Fibroblast of the aortic adventitia (primary cell): Measurements from ENCODE around the gene KCNB1. TPM values are rescaled to one million over a fixed set of nuclear protein-coding genes. Genes with fewer than 3 reads are reported as not detected.

ENCODE experiments used
- DNase-seq: peaks from one replicate; pipeline ENCODE4 v3.0.0-alpha.2; 2010; ENCODE audit warnings: low read depth
- H3K4me3 ChIP-seq: 2 replicates; pipeline ENCODE4 v1.5.1; 2011; ENCODE audit warnings: low read depth, mild to moderate bottlenecking, control low read depth, low read length, moderate library complexity
- CTCF ChIP-seq: IDR thresholded peaks from 2 replicates; pipeline ENCODE4 v1.5.1; 2011; ENCODE audit warnings: mild to moderate bottlenecking, low read length, control low read depth, inconsistent platforms; ENCODE audit not compliant: insufficient read depth
- total RNA-seq: library from RNA; depleted of rRNA; stranded (reverse); fragments of >200 nt; gene quantifications from 2 replicates; pipeline ENCODE4 v1.2.3, GENCODE V29; 2012; ENCODE audit warnings: low replicate concordance

Gene KCNB1
- total RNA-seq, 1 donor: 0.27 TPM

GRCh38 chr20:49519777-49520359 is 37.4 kb upstream of the KCNB1 start:
- no peak for DNase-seq
- H3K4me3 ChIP-seq: no peak overlapping the region
- no peak for TF ChIP-seq CTCF

- peak; percentile 33 for DNase-seq
- no peak for TF ChIP-seq CTCF
- no peak overlapping the region for H3K4me3 ChIP-seq
These were observed 36.8 kb upstream of the KCNB1 start for GRCh38 chr20:49519212-49519712.

GRCh38 chr20:49518576-49518975 is 36.1 kb upstream of the KCNB1 start:
- no peak overlapping the region for H3K4me3 ChIP-seq
- peak; percentile 28 for DNase-seq

GRCh38 chr20:49517805-49518100 is 35.3 kb upstream of the KCNB1 start:
- no peak overlapping the region for H3K4me3 ChIP-seq
- no peak for TF ChIP-seq CTCF
- no peak for DNase-seq

More at GRCh38 chr20:49518576-49518975, 36.1 kb upstream of the KCNB1 start:
- no peak for TF ChIP-seq CTCF

GRCh38 chr20:49516916-49517804 is 34.7 kb upstream of the KCNB1 start:
- no peak overlapping the region for H3K4me3 ChIP-seq
- no peak for TF ChIP-seq CTCF
- peak; percentile 58 for DNase-seq

GRCh38 chr20:49515586-49515985 is 33.1 kb upstream of the KCNB1 start:
- DNase-seq: no peak
- H3K4me3 ChIP-seq: no peak overlapping the region
- TF ChIP-seq CTCF: no peak
